Measurements from ENCODE around the gene ADGRE3.
"Not testable (repeated sequence)": the region's sequence is repeated elsewhere in the genome, so short reads cannot be mapped to it uniquely, and the experiment has no call there.

ADGRE3 gene

DNA sequence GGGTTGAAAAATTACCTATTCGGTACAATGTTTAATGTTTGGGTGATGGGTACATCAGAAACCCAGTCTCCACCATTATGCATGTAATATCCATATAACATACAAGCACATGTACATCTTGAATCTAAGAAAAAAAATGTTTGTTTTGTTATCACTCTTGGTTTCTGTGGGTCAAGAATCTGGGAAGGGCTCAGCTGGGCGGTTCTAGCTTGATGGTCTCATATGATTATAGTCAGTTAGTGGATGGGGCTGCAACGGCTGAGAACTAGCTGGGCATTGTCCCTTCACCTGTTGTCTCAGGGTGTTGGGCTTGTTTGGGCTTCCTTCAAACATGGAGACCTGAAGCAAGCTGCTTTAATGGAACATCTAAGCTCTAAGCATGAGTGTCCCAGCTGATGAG, 4.7 kb downstream of the ADGRE3 start:
- DNase-seq, result no peak

DNA sequence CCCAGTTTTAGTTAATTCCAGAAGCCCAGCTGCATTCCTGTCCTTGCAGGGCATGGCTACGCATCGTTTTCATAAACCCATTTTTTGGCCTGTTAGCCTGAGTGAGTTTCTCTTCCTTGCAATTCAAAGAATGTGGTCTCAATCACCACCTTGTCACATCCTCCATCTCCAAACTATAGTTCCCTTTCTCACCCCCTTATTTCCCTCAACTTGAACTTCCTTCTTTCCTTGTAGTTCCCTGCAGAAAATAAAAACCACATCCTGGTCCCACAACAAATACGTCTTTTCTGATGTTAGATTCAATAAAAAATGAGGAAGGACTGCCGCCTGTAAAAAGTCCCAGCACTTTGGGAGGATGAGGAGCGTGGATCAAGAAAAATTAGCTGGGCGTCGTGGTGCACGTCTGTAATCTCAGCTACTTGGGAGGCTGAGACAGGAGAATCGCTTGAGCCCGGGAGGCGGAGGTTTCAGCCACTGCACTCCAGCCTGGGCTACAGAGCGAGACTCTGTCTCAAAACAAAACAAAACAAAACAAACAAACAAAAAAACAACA, 13.2 kb downstream of the ADGRE3 start:
- DNase-seq, result peak; percentile 97

DNA sequence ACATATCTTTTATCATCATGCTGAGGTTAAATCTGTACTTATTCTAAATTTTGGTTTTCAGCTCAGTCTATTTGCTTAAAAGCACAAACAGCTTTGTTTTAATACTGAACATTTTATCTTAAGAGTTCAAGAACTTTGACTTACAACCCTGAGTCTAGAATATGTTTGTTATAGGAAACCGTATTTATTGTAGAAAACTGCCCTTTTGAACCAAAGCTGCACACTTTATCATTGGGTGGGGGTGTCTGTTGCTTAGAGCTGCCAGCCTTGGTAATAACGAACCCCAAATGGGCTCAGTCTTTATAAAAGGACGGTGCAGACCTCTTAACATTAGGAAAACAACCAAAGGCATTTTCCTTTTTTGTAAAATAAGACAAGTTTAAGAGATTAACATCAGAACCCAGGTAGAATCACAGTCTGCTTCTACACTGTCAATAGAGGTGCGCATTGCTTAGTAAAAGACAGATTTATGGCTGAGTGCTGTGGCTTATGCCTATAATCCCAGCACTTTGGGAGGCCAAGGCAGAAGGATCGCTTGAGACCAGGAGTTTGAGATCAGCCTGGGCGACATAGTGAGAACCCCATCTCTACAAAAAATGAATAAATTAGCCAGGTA, 14.7 kb downstream of the ADGRE3 start:
- DNase-seq, result no peak

DNA sequence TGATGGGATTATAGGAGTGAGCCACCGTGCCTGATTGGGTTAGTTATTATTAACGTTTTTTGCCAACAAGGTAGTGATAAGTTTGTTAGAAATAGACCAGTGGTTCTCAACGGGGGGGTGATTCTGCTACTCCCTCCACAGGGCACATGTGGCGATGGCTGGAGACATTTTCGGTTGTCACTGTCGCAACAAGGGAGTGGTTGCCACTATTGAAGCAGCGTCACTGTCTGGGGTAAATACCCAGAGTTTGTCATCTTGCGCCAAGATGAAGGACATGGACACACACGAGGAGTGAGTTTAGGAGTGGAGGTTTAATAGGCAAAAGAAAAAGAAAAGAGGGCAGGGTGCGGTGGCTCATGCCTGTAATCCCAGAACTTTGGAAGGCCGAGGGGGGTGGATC, 18.9 kb downstream of the ADGRE3 start:
- peak; percentile 14 for DNase-seq

DNA sequence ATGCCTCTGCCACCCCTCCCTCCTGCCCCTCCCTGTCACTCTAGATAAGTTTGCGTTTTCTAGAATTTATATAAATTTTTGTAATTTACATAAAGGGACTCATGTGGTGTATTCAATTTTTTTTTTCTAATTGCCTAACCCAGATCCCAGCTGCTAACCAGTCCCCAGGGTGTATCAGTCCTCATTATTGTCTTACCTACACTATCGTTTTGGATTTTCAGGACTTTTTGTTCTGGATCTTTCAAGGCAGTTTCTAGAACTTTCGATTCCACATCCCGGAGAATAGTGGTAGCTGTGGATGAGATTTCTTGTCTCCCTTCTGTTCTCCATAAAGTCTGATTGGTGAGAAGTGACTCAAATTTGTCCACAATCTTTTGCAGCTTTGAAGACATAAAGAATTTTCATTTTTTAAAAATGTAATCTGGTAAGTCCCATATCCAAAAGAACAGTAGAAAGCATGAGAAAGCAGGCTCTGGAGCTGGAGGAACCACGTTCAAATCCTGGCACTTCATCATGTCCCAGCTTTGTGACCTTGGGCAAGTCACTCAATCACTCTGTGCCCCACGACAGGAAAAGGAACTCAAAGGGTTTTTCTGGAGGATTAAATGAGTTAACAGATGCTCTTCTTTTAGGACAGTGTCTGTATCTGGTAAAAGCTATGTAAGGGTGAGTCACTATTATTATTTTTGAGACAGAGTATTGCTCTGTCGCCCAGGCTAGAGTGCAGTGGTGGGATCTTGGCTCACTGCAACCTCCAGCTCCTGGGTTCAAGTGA, 19.7 kb downstream of the ADGRE3 start:
- peak; percentile 54 for DNase-seq

DNA sequence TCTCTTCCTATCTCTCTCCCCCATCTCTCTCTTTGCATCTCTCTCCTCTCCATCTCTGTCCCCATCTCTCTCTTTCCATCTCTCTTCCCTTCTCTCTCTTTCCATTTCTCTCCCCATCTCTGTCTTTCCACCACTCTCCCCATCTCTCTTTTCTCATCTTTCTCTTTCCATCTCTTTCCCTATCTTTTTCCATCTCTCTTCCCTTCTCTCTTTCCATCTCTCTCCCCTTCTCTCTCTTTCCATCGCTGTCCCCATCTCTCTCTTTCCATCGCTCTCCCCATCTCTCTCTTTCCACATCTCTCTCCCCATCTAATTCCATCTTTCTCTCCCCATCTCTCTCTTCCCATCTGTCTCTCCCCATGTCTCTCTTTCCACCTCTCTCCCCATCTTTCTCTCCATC, 24.5 kb downstream of the ADGRE3 start:
- DNase-seq, result no peak

DNA sequence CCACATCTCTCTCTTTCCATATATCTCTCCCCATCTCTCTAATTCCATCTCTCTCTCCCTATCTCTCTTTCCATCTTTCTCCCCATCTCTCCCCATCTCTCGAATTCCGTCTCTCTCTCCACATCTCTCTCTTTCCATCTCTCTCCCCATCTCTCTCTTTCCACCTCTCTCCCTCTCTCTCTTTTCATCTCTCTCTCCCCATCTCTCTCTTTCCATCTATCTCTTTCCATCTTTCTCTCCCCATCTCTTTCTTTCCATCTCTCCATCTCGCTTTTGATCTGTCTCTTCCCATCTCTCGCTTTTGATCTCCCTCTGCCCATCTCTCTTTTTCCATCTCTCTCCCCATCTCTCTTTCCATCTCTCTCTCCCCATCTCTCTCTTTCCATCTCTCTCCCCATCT, 25.6 kb downstream of the ADGRE3 start:
- no peak for DNase-seq

DNA sequence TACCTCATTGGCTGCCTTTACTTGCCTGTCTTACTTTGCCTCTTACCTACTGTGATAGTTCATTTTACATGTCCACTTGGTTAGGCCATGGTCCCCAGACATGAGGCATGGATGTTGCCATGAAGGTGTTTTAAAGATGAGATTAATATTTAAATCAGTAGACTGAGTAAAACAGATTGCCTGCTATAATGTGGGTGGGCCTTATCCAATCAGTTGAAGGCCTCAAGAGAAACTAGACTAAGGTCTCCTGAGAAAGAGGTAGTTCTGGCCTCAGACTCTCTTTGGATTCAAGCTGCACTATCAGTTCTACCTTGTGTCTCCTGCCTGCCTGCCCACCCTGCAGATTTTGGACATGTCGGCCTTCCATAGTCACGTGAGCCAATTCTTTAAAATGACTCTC, 26.1 kb downstream of the ADGRE3 start:
- DNase-seq, result no peak

DNA sequence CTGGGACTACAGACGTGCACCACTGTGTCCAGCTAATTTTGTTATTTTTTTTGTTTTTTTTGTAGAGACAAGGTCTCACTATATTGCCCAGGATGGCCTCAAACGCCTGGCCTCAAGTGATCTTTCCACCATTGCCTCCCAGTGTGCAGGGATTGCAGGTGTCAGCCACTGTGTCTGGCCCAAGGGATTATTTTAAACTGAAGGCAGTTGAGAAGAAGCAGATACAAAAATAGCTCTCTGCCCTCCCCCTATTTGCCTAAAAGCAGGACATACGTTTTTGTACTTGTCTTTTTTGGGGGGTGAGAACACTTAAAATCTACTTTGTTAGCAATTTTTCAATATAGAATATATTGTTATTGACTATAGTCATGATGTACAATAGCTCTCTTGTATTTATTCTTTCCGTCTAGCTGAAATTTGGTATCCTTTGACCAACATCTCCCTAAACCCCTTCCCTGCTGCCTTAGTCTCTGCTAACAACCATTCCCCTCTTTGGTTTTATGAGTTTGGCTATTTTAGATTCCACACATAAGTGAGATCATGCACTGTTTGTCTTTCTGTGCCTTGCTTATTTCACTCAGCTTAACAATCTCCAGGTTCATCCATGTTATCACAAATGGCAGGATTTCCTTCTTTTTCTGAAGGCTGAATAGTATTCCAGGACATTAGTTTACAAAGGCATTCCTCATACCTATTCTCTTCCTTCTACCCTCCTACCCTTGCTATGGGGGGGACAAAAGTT, 34.9 kb downstream of the ADGRE3 start:
- DNase-seq, result peak; percentile 13

DNA sequence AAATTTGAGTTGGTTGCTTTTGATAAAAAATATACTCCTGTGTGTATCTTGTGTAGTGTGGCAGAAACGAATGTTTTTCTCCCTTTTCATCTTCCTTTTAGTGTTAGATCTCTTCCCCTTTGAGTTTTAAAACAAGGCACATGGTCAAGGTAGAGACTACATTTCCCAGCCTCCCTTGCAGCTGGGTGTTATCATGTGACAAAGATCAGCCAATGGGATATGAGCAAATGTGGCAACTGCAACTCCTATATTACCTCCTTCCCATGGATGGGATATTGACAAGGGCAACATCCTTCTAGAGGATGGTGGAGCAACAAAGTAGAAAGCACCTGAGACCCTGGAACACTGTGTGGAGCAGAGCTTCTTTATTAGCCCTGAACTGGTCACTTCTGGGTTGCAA, 42.4 kb downstream of the ADGRE3 start:
- peak; percentile 77 for DNase-seq

DNA sequence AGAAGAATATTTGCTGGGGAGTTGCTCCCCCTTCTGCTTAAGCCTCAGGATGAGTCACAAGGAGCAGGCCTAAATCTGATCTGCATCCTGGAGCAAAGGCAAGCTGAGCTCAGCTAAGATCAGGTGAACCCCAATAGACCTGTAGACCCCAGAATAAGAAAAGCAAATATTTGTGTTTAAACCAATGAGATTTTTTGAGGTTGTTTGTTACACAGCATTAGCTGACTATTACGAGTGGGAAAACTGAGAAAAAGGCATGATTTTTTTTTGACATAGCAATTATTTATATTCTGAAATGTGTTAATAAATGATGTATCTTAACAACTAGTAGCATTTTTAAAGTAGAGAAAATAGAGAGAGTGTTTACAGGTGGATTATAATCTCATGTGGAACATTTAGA, 45.1 kb downstream of the ADGRE3 start:
- no peak for DNase-seq

DNA sequence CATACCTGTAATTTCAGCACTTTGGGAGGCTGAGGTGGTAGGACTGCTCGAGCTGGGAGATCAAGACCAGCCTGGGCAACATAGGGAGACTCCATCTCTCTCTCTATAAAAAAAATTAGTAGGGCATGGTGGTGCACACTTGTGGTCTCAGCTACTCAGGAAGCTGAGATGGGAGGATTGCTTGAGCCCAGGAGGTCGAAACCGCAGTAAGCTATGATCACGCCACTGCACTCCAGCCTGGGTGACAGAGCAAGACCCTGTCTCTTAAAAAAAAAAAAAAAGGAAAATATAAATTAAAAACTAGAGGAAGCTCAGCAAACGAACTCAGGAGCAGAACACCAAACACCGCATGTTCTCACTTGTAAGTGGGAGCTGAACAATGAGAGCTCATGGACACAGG, 50.2 kb downstream of the ADGRE3 start:
- not testable (repeated sequence) for DNase-seq

DNA sequence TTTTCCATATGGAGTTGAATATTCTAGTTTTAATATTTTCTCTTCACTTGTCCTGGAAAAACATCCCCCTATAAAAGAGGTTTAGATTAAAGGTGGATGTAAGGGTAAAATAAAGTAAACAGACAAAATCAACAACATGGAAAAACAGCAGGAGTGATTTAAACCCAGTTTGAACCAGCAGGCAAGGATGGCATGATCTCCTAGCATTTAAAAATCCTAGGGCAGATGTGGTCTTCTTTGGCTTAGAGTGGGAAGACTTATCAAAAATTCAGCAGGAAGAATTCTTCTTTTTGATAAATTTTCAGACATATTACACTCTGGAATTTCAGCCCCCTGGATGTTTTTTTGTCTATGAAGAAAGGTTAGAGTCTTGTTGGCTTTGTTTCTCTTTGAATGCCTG, 55.2 kb downstream of the ADGRE3 start:
- DNase-seq, result no peak

DNA sequence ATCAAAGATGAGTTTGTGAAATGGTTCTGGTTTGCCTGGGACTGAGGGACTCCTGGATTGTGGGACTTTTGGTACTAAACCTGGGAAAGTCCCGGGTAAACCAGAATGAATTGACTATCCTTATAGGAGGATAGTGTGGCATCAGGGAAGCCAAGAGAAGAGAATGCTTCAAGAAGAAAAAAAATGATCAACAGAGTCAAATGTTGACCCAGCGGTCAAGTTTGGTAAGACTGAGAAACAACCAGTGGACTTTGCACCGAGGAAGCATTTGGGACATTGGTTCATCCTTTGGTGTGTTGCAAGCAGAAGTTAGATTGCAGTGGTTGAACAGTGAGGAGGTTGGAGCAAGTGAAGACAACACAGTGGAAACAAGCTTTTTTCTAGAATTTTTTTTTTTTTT, 58.2 kb downstream of the ADGRE3 start:
- peak; percentile 93 for DNase-seq

DNA sequence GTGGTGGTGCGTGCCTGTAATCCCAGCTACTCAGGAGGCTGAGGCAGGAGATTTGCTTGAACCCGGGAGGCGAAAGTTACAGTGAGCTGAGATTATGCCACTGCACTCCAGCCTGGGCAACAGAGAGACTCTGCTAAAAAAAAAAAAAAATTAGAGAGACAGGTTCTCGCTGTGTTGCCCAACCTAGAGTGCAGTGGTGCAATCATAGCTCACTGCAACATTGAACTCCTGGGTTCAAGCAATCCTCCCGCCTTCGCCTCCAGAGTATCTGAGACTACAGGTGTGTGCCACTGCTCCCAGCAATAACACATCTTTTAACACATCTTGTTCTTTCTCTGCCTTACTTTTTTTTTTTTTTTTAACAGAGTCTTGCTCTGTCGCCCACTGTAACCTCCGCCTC, 59.0 kb downstream of the ADGRE3 start:
- DNase-seq, result peak; percentile 44

DNA sequence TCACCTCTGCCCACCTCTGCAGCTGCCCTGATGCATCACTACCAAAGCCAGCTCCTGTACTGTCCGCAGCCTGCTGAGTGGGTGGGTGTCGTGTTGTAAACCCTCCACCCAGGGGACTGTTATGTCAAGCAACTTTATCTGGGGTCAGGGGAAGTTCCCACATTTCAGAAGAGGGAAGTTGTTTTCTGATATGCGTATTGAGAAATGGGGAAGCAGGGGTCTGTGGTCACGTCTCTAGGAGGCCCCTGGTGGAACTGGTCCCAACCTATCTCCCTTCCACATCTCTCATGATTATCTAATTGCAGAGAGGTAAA, 60.6 kb downstream of the ADGRE3 start:
- DNase-seq, result peak; percentile 99

DNA sequence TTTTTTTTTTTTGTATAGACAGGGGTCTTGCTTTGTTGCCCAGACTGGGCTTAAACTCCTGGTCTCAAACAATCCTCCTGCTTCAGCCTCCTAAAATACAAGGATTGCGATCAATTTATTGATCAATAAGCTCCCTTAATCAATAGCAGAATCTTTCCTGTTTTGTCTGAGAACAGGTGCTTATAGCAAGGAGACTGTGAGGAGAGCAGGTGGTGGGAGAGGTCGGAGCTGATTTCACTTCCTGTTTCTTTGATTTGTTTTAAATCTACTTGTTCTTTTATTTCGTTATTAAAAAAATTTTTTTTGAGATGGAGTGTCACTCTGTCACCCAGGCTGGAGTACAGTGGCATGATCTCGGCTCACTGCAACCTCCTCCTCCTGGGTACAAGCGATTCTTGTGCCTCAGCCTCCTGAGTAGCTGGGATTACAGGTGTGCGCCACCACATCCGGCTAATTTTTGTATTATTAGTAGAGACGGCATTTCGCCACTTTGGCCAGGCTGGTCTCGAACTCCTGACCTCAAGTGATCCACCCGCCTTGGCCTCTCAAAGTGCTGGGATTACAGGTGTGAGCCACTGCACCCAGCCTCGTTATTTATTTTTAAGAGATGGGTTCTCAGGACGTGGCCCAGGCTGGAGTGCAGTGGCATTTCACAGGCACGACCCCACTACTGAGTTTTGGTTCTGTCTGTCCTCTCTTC, 61.1 kb downstream of the ADGRE3 start:
- peak; percentile 34 for DNase-seq

DNA sequence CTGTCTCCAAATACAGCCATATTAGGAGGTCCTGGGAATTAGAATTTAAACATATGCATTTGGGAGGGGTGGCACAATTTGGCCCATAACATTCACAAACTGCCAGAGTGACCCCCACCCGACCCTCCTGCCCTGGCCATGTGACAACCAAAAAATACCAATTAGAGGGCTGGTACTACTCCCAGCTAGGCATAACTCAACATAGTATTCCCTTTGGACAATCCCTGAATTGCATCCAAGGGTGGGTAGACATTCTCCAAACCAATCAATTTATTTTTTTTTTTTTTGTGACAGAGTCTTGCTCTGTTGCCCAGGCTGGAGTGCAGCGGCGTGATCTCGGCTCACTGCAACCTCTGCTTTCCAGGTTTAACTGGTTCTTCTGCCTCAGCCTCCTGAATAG, 62.0 kb downstream of the ADGRE3 start:
- no peak for DNase-seq

DNA sequence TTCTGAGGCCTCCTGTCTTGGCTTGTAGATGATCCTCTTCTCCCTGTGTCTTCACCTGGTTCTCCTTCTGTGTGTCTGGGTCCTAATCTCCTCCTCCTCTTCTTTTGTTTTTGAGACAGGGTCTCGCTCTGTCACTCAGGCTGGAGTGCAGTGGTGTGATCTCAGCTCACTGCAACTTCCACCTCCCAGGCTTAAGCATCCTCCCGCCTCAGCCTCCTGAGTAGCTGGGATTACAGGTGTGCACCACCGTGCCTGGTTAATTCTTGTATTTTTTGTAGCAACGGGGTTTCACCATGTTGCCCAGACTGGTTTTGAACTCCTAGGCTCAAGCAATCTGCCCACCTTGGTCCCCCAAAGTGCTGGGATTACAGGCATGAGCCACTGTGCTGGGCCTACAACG, 62.4 kb downstream of the ADGRE3 start:
- DNase-seq, result not testable (repeated sequence)

DNA sequence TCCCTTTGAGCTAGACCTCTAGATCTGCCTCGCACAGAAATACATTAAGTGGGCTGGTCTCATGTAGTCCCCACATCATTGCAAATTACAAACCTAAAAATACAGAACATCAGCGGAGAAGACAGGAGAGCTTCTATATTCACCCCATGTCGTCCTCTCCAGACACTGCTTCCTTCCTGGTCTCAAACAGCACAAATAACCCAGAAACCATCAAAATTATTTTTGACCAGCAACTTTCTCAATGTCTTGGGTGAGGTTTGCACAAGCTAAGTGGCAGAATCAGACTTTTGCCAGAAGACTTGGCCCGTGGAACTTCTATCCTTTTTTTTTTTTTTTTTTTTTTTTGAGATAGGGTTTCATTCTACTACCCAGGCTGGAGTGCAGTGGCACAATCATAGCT, 63.6 kb downstream of the ADGRE3 start:
- DNase-seq, result peak; percentile 75

DNA sequence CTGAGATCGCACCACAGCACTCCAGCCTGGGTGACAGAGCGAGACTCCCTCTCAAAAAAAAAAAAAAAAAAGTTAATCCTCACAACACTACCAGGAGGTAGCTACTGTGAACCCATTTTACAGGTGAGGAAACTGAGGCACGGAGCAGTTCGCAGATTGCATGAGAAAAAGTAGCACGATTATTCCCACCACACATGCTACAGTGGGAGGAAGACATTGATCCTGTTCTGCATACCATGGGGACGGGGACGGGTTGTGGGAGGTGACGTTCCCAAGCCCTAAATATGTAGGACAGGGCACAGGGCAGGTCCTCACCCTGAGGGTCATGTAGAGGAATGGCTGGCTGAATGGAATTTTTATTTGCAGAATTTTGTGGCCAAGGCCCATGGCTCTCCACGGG, 68.0 kb downstream of the ADGRE3 start:
- no peak for DNase-seq

DNA sequence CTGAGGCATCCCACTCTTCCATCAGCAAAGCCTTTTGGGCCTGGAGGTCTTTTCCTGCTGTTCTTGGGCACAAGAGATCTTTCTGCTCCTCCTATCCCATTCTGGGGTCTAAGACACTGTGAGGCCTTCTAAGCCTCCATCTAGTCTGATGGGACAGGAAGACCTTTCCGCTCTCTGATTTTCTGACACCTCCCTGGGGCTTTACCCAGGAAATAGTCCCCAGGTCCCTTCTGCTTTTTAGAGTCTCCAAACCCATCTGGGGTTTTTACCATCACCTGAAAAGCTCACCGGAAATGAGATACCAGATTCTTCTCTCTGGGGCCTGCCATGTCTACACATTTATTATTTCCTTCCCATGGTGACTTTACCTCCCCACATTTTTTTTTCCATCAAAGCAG, 70.7 kb downstream of the ADGRE3 start:
- DNase-seq, result no peak

DNA sequence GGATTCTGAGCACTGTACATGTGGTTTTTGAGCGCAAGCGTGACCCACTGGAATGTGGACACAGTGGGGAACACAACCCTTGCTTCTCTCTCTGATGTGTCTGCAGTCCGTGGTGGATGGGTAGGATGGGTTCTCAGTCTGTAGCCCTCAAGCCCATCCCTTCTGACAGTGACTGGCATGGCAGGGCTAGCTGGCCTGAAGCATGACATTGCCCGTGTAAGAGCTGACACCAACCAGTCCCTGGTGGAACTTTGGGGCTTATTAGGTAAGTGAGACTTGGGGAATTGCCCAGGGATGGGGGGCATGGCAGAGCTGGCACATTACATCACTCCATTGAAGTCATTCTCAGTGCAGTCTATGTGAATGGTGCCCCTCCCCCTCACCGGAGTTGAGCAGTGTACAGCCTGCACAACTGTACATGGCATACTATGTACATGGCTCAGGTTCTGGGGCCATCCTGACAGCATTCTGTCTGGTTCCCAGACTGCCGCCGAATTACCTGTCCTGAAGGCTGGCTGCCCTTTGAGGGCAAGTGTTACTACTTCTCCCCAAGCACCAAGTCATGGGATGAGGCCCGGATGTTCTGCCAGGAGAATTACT, 75.0 kb downstream of the ADGRE3 start:
- DNase-seq, result no peak

All from MV-4-11 (cell line).